SH-SY5Y (cell line): ENCODE data around the gene SMCO3.
A peak's percentile ranks its signal among the peaks of the same experiment; 100 is the strongest.

ENCODE experiments used
- GATA2 ChIP-seq: IDR thresholded peaks from 2 replicates; pipeline ENCODE4 v1.6.1; 2011; ENCODE audit warnings: mild to moderate bottlenecking, low read depth, low read length
- GATA3 ChIP-seq: IDR thresholded peaks from 2 replicates; pipeline ENCODE4 v1.6.1; 2011; ENCODE audit warnings: low read depth, mild to moderate bottlenecking, low read length, moderate library complexity

Gene SMCO3

DNA sequence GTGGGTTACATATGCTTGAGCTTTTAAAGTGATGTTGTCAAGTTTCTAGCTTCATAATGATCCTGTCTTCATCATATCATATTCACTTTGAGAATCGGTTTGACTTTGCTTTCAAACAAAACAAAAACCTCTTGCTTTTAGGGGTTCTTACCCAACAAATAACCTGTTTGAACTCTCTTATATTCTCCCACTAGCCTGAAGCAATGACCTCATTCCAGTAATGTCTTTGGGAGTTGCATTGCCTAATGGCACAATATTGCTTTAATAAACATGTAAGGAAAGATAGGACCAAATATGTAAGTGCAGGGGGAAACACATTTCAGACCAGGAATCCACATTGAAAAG lies 38.4 kb downstream of the SMCO3 start:
- TF ChIP-seq GATA2 (no peak), GATA3 (no peak)

DNA sequence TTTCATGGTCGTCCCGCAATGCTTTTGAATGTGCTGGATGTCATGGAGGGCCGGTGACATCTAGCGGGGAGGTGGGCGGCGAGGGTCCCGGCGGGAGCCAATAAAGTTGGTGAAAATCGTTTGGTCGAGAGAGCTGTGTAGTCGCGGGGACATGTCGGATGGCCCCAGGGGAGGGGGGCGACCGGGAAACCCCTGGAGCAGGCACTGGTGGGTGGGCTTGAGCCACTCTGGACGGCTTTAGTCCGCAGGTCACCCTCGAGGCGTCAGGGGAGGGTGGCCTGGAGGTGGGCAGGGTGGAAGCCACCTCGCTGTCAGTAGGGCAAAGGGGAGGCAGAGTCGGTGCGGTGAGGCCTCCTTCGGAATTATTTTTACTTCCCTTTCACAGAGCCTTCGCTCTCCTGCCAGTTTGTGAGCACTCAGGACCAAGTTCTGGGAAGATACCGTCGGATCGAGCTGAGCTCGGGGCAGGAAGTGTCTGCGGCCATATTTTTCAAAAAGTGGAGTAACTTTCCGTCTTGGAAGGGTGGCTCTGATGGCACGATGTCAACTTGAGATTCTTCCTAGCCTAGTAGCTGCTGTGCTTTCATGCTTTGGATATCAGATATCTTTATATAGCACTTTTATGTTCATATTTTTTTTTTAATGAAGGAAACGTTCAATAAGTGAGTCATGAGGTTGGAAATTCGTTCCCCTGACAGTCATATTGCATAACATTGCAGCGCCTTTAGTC lies 38.9 kb downstream of the SMCO3 start:
- TF ChIP-seq GATA2 (no peak), GATA3 (no peak)

- TF ChIP-seq GATA2 (no peak), GATA3 (no peak)
Measured at GRCh38 chr12:14774074-14774905, 39.7 kb downstream of the SMCO3 start.

DNA sequence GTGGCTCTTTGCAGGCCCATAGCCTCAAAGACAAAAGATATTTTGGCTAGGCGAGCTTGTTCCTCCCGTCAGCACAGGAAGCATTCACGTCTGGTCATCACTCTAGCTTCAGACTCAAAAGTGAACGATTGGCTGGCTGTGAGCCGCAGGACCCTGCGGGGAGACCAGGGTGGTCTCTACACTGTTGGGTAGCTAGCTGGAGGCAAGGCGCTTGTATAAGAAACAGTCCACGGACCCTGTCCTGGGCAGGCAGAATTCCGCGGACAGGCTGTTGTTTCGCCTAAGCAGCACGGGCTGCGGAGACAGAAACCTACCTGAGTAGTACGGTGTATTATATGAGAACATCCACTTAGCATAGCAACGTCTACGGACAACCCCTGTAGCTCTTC lies 40.3 kb downstream of the SMCO3 start:
- TF ChIP-seq GATA3 (no peak), GATA2 (no peak)

DNA sequence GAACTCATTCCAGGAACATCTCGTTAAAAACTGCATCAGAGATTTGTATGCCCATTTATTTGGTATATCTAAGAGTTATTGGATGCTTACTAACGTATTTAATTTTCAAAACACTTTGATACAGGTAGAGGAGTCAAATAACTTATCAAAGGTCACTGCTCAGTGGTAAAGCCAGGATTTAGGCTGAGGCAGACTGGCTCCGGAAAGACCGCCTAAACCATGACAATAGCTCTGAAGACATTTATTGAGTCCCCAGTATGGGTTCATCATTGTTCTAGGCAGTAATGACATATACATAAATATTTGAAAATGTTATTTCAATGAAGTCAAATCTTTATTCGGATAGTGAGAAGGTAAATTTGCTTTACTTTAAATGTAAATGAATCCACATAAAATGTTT lies 41.0 kb downstream of the SMCO3 start:
- TF ChIP-seq GATA3 (no peak), GATA2 (no peak)

DNA sequence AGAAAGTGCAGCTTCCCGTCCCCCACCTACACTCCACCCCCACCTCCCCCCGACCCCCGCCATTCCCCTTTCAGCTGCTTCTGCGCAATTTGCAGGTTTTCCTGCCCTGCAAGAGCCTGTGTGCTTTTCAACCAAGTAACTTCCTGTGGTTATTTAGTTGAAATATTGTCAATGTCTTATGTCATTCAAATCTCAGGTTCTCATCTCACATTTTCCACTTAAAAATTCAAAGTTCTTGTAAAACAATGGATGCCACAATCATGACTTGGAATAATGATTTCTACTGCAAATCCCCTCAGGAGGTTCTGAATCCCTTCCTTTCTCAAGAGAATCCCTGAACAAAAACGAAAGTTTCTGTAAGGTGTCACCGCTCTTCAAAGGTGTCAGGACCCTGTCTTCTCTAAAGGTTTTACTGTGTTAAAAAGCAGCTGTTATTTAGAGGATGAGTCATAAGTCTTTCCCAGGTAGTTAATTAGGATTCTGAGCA lies 42.3 kb downstream of the SMCO3 start:
- TF ChIP-seq GATA2 (no peak), GATA3 (no peak)

DNA sequence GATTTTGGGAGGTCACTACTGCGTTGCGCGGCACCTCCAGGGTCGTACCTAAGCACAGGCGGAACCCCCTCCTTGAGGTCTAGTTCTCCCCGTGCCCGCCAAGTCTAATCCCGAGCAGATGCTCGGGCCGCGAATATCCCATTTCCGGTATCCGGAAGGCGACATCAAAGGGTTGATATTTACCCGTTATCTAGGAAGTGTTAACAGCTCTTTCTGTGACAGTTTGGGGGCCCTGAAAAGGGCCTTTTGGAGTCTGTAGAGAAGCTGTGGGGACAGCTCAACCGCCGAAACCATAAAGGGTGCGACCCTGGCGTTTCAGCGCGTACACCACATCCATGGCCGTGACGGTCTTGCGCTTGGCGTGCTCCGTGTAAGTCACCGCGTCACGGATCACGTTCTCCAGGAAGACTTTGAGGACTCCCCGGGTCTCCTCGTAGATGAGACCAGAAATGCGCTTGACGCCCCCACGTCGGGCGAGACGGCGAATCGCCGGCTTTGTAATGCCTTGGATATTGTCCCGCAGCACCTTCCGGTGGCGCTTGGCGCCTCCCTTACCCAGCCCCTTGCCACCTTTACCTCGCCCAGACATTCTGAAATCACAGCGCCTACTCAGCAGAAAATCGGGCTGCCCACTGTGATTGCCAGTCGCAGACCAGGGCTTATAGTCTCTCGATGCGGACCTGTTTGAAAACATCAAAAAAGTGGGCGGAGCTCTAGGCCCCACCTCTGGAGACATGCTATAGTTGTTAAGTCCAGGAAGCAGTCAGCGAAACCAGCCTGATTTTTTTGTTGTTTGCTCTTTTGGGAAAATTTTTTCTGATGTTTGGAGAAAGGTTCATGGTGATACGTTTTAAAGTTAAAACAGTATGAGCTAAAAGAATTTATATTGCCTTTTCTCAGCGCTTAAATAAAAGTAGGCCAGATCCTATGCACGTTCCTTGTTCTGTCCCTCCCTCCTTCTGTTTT lies 43.2 kb downstream of the SMCO3 start:
- TF ChIP-seq GATA3 (no peak), GATA2 (no peak)

DNA sequence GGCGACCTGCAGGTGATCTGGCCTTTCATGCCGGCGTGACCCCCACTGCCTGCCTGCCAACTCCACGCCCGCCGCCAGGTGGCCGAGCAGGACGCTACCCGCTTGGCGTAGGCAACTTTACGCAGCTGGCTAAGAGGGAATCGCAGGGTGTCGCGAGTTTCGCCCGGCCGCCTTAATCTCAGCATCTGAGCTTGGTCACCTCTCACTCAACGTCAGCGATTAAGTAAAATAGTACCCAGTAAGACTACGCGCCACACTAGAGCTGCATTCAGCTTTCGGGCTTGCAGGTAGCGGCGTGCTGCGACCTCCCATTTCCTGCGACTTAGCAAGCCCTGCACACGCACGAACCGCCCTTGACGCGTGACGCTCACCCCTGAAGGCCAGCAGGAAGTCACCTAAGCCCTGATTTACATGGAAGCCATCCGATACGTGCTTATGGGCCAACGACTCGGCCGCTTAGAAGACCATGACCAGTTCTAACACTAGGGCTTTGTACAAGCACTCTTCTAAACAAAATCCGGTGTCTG lies 44.0 kb downstream of the SMCO3 start:
- peak; percentile 39; the same call in 1 of the 2 replicates for TF ChIP-seq GATA2
- no peak for TF ChIP-seq GATA3

DNA sequence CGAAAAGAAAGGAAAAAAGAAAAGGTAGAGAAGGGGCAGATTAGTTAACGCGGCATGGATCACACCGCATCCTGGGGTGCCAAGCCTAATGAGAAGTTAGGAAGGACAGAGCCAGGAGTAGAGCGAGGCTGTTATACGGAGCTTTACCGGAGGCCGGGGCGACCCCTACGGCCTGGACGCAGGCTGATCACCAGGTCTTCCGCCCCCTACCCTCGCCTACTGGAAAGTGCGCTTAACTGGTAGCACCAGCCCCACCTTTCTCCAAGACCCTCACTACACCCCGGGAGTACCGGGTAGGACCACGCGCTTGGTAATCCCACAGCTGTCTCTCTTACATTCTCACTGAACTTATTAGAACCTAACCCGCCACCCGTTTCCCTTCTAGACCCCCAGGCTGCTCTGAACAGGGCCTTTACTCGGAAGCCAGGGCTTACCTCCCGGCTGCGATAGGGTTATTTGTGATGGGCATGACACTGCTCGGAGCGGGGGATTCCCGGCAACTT lies 44.5 kb downstream of the SMCO3 start:
- TF ChIP-seq GATA3 (no peak), GATA2 (no peak)

DNA sequence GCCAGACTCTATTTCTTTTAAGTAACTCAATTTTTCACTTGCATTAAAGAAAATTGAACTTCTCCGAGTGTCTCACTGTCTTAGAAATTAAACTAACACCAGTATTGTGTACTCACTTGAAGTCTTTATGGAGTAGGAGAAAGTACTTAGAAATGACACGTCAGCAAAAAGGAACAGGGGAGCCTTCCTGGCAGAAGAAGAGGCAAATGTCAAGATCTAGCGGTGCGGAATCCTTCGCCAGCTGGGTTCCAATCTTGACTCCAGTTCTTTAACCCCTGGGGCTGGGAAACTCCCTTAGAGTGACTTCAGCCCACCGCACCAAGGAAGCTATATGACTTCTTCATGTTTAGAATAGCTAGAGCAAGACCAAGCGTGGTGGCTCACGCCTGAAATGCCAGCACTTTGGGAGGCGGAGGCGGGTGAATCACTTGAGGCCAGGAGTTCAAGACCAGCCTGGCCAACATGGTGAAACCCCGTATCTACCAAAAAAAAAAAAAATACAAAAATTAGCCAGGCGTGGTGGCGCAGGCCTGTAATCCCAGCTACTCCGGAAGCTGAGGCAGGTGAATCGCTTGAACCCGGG lies 45.1 kb downstream of the SMCO3 start:
- TF ChIP-seq GATA2: no peak
- no peak for TF ChIP-seq GATA3

- no peak for TF ChIP-seq GATA2
- TF ChIP-seq GATA3: no peak
Measured at GRCh38 chr12:14767617-14768016, 46.4 kb downstream of the SMCO3 start.

GRCh38 chr12:14766649-14767215 lies 47.2 kb downstream of the SMCO3 start:
- no peak for TF ChIP-seq GATA2
- no peak for TF ChIP-seq GATA3

DNA sequence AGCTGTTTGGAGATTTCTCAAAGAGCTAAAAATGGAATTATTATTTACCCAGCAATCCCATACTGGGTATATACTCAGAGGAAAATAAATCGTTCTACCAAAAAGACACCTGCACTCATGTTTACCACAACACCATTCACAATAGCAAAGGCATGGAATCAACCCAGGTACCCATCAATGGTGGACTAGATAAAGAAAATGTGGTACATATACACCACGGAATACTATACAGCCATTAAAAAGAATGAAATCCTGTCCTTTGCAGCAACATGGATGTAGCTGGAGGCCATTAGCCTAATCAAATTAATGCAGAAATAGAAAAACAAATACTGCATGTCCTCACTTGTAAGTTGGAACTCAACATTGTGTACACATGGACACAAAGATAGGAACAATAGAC lies 48.6 kb downstream of the SMCO3 start:
- TF ChIP-seq GATA2 (no peak), GATA3 (no peak)
